Hippocampal formation (tissue), 2 donors: ENCODE results near the gene OR51E1.

Source experiments
- DNase-seq, 2 donors: peaks; one replicate each; lab custom pipeline; 2025; lab: John Stamatoyannopoulos, UW

OR51E1 gene, protein sequence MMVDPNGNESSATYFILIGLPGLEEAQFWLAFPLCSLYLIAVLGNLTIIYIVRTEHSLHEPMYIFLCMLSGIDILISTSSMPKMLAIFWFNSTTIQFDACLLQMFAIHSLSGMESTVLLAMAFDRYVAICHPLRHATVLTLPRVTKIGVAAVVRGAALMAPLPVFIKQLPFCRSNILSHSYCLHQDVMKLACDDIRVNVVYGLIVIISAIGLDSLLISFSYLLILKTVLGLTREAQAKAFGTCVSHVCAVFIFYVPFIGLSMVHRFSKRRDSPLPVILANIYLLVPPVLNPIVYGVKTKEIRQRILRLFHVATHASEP

DNA sequence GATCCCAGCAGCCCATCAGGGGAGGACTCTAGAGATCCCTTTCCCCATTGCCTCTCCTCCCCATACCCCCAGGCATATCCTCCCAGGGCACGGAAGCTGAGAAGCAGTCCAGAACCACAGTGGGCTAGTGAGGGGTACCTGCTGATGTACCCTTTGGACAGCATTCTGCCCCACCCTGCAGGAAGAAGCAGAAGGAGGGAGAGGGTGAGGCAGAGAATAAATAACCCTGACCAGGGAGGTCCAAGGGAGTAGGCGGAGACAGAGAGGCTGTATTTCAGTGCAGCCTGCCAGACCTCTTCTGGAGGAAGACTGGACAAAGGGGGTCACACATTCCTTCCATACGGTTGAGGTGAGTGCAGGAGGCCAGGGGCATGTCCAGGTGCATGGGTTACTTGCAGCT is at the start of gene OR51E1:
OR51E1 (plus strand) TSS at position 301 of the 400 bp plus-strand sequence. CDS start 8,545 bp downstream, outside the sequence.
- no peak for DNase-seq

DNA sequence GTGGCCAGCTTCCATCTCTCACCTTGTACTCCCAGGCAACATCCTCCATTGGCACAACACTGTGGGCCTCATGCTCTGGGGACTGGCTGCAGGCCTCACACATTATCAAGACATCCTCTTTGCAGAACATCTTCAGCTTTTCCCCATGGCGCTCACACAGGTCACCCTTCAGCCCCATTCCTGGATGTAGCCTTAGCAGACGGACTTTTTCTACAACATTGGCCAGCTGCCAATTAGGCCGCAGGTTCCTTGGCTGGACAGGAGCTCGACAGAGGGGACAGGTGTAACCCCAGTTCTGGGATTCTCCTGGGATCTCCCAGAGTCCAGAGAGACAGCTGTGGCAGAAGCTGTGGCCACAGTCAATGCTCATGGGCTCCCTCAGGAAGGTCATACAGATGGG is 38.7 kb upstream of the OR51E1 start:
- DNase-seq = no peak

DNA sequence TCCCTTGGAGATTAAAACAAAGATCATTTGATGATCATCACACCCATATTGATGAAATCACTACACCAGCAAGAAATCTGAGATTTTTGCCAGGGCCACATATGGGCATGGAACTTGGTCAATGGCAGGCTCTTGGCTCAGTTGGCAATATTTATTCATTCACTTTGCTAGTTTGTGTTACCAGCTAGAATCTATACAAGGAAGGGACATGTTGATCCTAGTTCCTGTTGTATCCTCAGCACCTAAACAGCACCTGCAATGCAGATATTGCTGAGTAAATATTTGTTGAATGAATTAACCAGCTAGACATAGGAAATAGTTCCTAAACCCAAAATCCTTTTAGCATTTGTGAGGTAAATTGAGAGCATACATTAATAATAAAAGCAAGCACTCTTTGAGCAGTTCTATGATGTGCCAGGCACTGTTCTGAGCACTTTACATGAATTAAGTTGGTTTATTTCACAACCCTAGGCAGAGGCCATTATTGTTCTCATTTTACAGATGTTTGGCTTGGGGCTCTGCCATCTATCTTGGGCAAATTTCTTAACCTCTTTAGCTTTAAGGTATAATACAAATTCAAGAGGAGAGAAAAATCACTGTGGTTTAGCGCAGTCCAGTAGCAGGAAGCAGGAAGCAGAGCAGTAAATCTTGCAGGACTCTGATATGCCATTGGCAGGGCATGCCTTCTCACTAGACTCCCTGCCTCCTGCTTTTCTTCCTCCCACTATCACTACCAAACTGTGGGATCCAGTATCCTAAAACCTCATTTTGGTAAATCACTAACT is 37.4 kb upstream of the OR51E1 start:
- DNase-seq = no peak

DNA sequence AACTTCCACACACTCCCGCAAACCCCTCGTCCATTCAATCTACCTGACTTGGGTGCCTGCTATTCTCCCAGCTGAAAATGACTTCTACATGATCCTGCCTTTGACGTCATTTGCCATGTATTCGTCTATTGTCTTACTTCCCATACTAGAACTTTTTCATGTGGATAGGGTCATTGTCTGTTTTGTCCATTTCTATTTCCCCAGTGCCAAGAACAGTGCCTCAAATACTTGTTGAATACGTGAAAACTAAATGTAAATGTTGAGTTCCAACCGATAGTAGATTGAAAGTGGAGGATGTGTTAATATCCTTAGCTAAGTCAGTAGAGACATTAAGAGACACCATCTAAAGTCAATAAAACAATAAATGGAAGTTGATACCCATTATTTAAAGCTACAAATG is 36.7 kb upstream of the OR51E1 start:
- DNase-seq = no peak

DNA sequence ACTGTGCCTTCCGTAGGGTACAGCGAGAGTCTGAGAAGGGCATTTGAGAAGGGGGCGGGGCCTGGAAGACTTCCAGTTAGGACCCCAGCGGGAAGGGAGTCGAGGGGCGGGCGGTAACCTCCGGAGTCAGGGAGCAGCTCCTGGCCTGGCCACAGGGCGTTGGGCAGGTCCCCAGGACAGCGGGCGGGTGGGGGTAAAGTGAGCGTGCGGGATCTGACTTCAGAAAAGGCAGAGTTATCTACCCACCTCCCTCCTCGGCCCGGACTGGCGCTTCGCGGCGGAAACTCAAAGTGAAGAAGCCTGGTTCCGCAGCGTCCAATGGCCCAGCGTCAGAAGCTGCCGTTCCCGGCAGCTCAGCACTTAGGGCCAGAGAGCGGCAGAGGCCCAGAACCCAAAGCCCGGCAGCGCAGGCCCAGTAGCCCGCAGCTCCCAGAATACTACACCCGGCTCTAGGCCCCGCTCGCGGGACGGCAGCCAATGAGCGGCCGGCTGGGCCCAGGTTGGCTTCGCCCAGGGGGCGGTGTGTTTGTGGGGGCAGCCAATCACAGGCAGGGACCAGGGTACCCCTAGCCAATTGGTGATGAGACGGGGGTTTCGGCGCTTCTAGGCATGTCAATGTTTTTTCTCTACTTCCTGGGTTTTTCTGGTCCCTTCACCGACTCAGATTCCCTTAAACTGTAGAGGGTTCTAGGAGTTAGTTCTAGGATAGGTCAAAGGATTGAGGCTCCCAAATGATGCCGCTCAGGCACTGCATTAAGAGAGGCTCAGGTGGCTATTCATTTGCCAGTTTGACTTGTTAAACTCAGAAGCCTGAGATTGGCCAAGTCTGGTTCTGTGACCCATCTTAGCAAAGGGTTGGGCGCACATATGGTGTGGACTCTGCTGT is 35.8 kb upstream of the OR51E1 start, which contains the start of gene TRIM68:
TRIM68 (minus strand) TSS at position 451 of the 886 bp plus-strand sequence. CDS start 2,727 bp downstream, outside the sequence.
- DNase-seq = peak; percentile 95 to 97

DNA sequence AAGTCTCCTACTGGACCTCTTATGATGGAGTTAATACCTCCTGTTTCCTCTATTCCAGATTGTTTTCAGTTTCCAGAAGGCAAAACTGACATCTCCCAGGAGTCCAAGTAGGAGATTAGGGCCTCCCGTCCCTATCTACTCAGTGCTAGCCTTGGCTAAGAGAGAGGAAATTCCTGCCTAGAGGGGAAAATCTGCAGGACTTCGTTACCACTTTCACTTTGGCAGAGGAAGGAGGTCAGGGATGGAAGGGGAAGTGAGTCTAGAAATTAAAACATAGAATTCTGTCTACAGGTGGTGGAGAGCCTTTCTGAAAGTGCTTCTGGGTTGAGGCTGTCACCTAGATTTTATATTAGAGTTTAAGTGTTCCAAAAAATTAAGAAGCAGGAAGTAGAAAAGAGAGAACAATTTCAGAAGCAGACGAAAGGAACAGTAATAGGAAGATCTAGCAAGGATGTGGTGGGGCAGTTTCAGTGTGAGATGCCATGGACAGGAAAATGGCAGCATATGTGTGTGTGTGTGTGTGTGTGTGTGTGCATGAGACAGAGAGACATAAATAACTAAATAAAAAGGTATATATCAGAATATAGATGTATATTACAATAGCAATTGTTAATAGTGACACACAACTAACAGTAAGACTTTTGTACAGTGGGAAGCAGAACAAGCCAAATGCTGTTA is 33.4 kb upstream of the OR51E1 start:
- DNase-seq = no peak

DNA sequence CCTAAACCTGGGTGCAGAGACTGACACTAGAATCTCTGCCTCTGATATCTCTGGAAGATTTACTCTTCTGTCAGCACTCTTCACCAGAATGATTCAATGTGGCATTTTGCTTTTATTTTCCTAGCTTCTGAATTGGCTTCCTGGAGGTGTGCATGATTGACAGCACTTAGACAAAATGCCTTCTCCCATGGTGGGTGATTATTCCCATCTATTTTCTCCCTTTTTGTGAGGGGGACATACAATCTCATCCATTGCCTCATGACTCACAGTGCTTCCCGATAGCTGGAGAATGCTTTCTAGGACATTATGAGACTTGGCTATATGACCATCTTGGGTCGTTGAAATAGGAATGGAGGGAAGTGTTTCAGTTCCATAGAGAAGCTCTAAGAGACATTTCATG is 31.8 kb upstream of the OR51E1 start:
- DNase-seq = no peak

DNA sequence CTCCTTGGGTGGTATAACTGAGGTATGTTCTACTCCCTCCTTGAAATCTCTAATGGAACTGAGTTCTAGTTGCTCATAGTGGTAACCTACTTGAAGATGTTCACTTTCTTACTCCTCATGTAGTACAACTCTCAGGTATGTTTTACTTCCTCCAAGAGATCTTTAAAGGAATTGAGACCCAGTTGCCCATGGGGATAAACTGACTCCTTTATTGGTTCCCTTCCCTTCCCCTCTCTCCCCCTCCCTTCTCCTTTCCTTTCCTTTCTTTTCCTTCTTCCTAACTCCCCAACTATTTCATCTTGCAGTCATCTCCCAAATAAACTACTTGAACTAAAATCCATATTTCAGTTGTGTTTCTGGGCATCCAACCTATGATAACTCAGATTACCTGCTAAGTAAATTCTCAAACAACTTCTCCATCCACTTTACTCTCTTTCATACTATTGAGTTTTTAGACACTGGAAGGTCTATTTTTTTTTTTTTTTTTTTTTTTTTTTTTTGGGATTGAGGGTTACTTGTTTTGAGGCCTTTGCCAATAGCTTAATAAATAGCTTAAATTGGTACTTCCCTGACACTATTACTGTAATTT is 27.8 kb upstream of the OR51E1 start:
- DNase-seq = no peak

DNA sequence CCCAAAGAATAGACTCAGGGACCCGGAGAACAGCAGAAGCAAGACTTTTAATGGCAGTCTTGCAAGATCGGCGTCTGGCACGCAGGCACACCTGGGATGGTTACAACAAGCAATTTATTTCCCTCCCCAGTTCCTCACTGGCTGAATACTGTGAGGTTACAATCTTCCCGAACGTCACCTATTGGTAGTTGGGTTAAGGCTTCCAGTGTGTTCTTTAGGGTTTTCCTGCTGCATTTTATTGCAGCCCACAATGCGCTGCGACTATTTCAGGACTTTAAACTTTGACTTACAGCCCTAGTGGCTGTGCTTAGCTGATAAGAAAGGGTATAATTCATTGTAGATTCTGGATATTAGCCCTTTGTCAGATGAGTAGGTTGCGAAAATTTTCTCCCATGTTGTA is 24.3 kb upstream of the OR51E1 start:
- no peak for DNase-seq

DNA sequence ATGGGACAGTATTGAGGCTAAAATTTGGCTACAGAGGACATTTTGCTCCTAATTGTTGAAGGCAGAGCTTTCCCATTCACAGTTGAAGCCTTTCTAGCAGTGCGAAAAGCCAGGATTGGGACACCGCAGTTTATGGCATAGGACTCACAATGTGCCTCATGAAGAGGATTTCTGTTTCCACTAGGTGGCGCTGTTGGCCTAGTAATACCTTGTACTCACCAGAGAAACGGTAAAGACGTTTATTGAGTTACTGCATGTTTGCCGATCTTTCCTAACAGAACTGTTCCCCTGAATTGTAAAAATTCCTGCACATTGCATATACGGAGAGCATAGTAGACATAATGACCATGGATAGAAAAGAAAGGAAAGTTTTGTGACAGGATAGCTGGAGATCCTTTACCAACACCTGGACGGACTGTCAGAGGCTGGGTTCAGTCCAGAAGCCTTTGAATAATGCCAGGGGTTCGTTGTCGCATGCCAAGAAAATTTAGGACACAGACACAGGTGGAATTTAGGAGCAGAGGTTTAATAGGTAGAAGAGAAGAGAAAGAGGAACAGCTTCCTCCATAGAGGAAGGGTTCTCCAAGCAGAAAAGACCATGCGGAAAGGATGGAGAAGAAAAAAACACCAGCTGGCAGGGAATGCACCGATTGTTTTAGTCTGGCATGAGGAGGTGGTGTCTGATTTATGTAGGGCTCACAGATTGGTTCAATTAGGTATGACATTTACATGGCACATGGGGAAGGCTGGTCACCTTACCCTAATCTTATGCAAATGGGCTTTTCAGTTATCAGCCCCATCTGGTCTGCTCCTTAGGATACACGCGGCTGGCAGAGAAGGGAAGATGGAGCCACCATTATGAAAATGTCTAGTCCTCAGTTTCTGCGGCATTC is 17.3 kb upstream of the OR51E1 start:
- no peak for DNase-seq

DNA sequence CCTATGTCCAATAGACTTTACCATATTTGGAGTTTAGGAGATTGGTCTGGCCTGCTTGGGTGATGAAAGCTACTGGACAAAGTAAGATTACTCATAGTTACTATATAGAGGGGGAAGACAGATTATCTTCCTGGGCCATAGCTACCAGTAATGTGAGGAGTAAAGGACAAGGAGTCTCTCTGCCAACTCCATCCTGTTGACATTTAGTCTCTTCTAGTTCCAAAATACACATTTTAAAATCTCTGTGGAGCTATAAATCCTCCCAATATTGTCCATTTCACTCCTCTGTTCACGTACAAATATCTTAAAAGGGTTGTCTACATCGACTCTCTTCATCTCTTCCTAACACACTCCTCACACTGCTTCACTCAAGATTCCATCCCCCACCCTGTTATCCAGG is 7.6 kb upstream of the OR51E1 start:
- no peak for DNase-seq

DNA sequence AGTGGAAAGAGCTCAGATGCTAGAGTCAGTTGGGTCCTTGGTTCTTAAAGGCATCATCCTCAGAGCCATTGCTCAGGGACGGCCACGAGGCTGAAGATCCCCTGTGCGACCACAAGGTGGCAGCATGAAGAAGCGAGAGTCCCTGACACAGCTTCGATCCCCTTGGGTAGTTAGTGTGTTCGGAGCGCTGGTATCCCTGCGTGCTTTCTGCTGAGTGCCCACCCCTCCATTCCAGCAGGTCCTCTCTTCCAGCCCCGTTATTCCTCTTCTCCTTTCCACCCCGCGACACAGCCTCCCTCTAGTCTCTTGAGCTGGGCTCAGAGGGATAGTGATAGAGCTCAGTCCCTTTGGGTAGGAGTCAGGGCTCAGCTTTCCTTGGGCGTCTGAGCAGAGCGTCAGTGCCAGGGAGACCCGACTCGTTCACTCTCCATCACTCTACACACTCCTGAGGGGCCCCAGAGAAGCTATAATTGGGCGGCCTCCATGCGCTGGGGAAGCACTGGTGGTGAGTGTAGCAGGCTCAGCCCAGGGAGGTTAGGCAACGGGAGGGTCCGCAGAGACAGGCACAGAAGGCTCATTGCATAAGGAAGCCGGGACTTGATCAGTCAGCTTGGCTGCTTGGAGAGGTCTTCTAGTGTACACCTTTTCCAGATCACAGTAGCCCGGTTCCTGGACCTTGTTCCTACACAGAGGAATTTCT is 6.7 kb upstream of the OR51E1 start, which contains the start of gene OR51D1:
OR51D1 (plus strand) TSS at position 516 of the 700 bp plus-strand sequence. CDS start 2,314 bp downstream, outside the sequence.
- DNase-seq = peak; percentile 20 to 41

DNA sequence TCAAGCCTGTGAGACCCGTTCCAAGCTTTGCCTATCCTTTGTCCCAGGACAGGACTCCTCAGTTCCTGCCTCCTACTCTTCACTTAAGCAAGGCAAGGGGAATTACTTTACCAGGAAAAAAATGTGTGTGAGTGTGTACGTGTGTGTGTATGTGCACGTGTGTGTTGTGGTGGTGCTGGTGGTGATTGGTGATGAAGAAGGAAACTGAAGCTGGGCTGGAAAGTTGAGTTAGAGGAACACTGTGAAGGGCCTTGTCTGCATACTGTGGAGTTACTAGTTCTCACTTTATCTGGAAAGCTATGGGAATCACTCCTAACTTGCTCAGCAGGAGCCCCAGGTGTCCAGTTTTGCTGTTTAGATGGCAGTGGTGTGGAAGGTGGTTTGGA is 6.1 kb upstream of the OR51E1 start:
- no peak for DNase-seq

DNA sequence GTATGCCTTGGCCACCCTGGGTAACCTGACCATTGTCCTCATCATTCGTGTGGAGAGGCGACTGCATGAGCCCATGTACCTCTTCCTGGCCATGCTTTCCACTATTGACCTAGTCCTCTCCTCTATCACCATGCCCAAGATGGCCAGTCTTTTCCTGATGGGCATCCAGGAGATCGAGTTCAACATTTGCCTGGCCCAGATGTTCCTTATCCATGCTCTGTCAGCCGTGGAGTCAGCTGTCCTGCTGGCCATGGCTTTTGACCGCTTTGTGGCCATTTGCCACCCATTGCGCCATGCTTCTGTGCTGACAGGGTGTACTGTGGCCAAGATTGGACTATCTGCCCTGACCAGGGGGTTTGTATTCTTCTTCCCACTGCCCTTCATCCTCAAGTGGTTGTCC is 3.9 kb upstream of the OR51E1 start:
- no peak for DNase-seq

DNA sequence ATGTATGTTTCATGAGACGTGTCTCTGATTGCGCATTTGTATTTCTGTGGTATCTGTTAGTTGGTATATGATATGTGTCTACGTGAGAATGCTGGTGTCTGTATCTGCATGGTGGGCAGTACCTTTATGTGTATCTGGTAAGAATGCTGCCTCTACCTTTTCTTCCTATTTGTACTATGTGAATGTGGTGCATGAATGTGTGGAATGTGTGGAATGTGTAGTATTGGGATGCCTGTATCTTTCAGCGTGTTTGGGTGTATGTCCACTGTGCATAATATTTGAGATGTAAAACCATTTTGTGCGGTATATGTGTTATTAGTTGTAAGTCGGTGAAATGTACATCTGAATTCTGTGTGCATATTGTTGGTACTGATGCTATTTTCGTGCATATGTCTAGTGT is 2.3 kb upstream of the OR51E1 start:
- no peak for DNase-seq

DNA sequence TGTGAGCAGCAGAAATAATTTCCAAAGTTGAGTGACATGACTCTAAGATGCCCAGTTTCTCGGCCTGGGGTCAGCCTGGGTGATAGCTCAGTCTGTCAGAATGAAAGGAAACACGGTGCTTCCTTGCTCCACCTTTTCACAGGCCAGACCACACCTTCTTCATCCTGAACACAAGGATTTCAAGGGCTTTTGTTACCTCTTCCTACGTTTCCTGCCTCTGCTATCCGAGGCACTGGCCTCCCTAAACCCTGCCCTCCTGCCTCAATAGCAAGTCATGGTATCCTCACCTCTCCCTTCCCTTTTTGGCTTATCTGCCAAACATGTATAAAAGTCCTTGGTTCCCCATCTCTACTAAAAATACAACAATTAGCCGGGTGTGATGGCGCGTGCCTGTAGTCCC is 1.7 kb upstream of the OR51E1 start:
- no peak for DNase-seq

DNA sequence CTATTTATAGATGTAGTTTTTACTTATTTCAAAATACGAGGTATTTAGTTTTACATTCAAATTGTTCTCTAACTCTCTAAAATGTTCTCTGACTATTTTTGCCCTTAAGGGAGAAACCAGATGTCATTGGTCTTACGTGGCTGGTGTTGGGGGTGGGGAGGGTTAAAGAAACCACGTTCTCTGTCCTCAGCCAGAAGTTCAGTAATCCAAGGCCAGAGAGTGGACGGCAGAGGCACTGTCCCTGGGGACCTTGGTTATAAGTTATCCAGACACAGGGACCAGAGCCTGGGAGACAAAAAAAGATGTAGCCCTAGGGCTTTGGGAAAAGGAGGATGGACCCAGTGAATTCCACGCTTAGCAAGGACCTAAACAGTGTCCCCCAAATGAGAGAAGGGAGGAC is 706 bp upstream of the OR51E1 start:
- DNase-seq = no peak

DNA sequence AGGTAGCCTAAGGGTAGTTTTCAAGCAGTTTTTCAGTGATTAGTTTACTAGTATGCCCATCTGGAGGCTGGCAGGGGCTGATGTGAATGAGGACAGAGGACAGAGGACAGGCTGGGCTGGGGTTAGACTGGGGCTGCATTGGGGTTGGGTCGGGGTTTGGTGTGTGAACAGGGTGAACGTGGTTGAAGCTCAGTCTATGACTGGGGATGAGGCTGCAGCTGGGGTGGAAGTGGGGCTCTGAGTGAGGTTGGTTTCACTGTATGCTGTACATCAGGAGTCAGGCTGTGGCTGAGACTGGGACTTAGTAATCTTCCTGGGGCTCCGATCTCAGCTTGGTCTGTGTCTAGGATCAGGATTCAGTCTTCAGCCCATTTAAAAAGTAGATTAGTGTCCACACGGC is 451 bp downstream of the OR51E1 start:
- no peak for DNase-seq

DNA sequence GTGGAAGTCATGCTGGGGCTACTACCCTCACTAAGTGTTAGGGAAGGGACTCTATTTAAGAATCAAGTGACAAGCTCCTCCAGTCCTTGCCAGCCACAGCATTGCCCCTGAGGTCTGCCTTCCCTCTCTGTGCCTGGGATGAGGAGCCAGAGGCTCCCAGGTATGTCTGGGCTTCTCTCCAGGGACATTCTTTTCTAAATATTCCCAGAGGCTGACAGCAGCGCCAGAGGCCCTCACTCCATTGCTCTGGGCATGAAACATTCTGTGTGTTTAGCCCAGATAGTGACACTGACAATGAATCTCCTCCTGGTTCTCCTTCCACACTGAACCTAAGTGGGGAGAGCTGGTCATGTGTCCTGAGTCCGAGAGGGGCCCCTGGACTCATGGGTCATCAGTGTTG is 2.2 kb downstream of the OR51E1 start:
- no peak for DNase-seq

DNA sequence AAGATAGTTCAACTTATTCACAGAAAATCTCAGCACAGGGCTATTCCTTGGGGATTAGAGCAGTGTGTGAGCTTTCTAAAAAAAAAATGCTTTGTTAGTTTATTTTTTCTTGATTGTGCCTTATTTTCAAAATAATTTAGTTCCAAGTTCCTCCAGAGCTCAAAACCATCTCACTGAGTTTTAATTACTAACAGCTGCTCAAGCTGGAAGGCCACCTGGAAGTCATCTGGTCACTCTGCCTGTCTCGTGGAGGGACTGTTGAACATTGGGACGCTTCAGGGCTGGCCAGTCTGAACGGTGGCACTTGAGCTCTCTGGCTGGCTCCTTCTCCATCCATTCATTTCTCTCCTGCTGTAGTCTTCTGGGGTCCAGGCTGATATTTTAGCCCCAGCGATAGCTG is 4.0 kb downstream of the OR51E1 start:
- no peak for DNase-seq
